Stimulated activated CD8-positive, alpha-beta memory T cell treated with anti-CD3 and anti-CD28 coated beads, Interleukin-7, amount 100 ng/mL, for 4 hours (primary cell): ENCODE results near the gene CRAT.

Source experiments
- DNase-seq, 2 donors: peaks; one replicate each; pipeline ENCODE4 v3.0.0-alpha.2; 2020; ENCODE audit warnings: low read depth in 2 of 2

CRAT gene

GRCh38 chr9:129060991-129061390 lies 49.6 kb downstream of the CRAT start:
- no peak for DNase-seq

GRCh38 chr9:129059796-129060785 lies 50.5 kb downstream of the CRAT start:
- no peak for DNase-seq

GRCh38 chr9:129058965-129059795 lies 51.4 kb downstream of the CRAT start:
- no peak for DNase-seq

- no peak for DNase-seq
These were observed 56.3 kb downstream of the CRAT start for GRCh38 chr9:129054163-129054851.

GRCh38 chr9:129053020-129053419 lies 57.6 kb downstream of the CRAT start:
- DNase-seq = no peak

GRCh38 chr9:129052592-129052991 lies 58.0 kb downstream of the CRAT start:
- DNase-seq = no peak
